Large intestine (tissue), 3 donors: ENCODE measurements around the gene MLLT6. TPM values are rescaled to one million over a fixed set of nuclear protein-coding genes. Genes with fewer than 3 reads are reported as not detected.

Experiments used
- DNase-seq, 2 donors: peaks; one replicate each; pipeline versions ENCODE4 v3.0.0 to v3.0.0-alpha.2; 2013
- H3K27ac ChIP-seq: one replicate; pipeline ENCODE4 v1.5.1; 2013; ENCODE audit warnings: low read length
- H3K27me3 ChIP-seq: 2 replicates; pipeline ENCODE4 v1.6.1; 2013; ENCODE audit warnings: low read length; ENCODE audit not compliant: control insufficient read depth, insufficient read depth
- H3K36me3 ChIP-seq: 2 replicates; pipeline ENCODE4 v1.6.1; 2013; ENCODE audit warnings: low read length; ENCODE audit not compliant: control insufficient read depth, insufficient read depth
- H3K4me1 ChIP-seq: one replicate; pipeline ENCODE4 v1.6.1; 2013; ENCODE audit warnings: low read length; ENCODE audit not compliant: control insufficient read depth, insufficient read depth
- H3K4me3 ChIP-seq: one replicate; pipeline ENCODE4 v1.5.1; 2013; ENCODE audit warnings: low read length
- H3K9me3 ChIP-seq: one replicate; pipeline ENCODE4 v1.6.1; 2013; ENCODE audit warnings: mild to moderate bottlenecking, low read depth, low read length, moderate library complexity; ENCODE audit not compliant: control insufficient read depth
- WGBS: methylation state at CpG from one replicate; pipeline ENCODE4 v1.1.5; 2013; ENCODE audit warnings: low lambda C conversion rate; ENCODE audit not compliant: insufficient coverage; 5-methylcytosine and 5-hydroxymethylcytosine counted together
- polyA plus RNA-seq: library from polyadenylated mRNA; unstranded; fragments of 120-200 nt; gene quantifications from one replicate; pipeline ENCODE4 v1.2.1, GENCODE V29; 2013

Gene MLLT6
- polyA plus RNA-seq, 1 donor, result 98.2 TPM

DNA sequence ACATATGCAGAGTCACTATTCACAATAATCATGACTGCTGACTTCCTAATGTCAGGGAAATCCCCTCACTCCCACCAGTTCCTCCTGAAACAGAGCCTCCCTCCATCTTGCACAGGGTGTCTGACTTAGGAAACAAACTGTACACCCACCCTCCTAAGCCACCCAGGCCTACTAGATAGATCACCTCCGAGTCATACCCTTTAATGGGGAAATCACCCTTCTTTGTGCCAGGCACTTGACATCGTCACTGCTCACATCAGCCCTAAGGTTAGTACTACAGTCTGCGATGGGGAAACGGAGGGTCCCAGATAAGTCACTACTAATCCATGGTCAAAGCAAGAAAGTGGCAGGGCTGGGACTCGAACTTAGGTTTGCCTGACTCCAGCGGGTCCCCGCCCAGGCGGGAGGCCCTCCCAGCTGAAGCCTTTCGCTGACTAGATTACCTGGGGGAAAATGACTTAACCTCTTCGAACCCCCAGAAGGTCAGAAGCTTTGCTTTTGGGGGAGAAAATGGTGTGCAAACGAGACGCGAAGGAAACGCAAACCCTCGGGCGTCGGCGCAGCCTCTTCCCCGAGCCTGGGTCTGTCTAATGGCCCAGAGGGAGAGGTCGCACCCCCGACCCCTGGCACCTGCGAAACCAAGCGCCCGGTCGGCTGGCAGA lies 3.4 kb upstream of the MLLT6 start:
- no peak for DNase-seq

DNA sequence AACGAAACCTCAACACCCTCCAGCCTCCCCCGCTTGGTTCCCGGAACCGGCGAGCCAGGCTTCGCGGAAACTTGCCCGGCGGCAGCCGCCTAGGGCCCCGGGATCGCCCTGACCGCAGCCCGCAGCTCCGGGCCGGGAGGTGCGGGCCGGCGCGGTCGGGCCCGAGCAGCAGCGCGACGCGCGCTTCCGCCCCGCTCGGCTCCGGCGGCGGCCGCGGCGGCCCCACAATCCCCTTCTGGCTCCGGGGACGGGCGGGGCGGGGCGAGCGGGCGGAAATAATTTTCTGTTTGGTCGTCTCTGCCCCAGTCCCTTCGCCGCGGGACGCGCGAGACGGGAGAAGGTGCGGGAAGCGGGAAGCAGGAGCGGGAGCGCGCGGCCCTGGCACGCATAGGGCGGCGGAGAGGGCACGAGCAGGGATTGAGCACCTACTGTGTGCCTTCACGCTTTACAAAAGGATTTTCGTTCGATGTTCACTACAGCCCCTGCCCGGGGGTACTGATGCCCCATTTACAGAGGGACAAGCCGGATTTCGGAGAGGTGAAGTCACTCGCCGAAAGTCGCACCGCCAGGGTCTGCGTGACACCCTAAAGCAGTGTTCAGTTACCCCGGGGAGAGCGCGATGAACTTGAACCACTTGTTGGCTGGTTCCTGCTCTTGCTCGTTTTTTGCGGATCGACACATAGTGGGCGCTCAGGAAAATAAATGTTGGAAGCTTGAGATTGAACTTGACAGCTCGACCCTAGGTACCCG lies 2.7 kb upstream of the MLLT6 start:
- peak overlapping the region; percentile 93 for H3K4me3 ChIP-seq
- no peaks in the 10 kb centered on the region for H3K36me3 ChIP-seq
- no CpG with 5 or more reads among the region's 81 CpGs for WGBS
- H3K27ac ChIP-seq, result peak overlapping the region; percentile 97
- DNase-seq, result peak; percentile 87 to 96
- H3K4me1 ChIP-seq, result peaks cover 27% of the 10 kb centered on the region
- no peaks in the 10 kb centered on the region for H3K27me3 ChIP-seq
- H3K9me3 ChIP-seq, result no peaks in the 10 kb centered on the region

More for the DNA sequence above, 3.4 kb upstream of the MLLT6 start:
- Histone ChIP-seq H3K4me1 (peaks cover 27% of the 10 kb centered on the region), H3K4me3 (peak overlapping the region; percentile 93), H3K27me3 (no peaks in the 10 kb centered on the region), H3K27ac (peak overlapping the region; percentile 97), H3K9me3 (no peaks in the 10 kb centered on the region), H3K36me3 (no peaks in the 10 kb centered on the region)
- WGBS, result no CpG with 5 or more reads among the region's 25 CpGs

DNA sequence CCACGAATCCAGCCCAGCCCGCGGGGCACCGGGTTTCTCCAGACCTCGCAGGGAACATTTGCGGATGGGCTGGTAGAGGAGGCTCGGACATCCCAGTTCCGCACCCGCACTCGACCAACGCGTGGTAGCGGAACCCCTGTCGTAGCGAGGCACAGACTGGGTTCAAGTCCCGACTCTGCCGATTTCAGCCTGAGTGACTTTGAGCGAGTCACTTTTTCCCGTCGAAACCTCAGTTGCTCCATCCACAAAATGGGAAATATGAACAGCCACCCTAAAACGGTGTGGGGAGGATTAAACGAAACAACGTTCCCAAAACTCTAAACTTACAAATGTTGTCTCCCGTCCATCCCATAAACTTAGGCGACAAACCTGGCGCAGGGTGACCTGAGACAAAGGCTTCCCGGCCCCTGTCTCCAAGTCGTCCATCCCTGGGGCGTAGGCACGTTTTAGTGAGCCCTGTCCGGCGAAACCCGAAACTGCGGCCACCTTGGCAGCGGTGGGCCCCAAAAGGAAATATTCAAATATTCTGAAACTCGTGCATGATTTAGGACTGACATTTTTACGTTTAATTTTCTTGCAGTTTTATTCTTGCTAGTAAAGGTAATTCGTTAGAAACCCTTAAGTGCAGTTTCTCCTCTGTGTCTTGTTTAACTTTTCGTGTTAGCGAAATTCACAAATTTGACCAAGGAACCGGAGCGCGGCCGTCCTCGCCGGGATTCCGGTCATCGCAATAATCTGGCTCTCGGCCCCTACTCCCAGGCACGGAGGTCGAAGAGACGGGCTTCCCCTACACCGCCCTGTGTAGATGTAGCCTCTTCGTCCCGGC lies 1.9 kb upstream of the MLLT6 start:
- WGBS, result 0% methylated on average over 2 of the region's 55 CpGs
- H3K4me1 ChIP-seq, result peaks cover 27% of the 10 kb centered on the region

DNA sequence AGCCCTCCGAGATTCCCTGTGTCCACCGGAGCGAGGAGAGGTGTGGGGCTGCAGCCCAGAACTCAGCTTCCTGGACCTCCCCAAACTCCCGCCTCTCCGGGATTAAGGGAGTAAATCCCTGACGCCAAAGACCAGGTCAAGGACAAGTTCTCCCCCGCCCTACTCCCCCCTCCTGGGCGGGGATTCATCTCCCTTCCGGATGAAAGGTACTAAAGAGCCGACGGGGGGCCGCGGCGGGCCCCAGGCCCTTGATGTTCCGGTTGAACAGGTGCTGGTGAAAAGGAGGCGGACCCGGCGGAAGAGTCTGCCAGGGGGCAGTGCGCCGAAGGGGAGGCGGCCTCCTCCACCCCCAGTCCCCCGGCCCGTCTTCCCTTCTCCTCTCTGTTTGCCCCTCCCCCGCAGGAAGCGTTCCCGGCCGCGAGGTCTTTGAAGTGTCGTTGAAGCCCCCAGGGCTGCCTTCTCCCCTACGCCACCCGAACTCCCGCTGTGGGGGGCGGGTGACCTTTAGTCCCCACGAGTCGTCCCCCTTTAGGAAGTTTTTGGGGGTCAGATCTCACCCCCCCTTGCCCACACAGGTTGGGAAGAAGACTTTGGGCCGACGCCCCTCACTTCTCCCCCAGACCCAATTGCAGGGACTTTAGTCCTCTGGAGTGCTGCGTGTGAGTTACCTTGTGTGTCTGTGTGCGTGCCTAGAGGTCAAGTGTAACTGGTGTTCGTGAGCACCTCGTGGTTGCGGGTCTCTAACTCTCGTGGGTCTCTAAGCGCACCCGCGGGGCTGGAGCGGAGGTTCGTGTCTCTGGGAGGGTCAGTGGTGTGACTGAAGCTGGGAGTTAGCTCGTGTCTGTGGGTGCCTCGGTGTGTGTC lies 1.1 kb upstream of the MLLT6 start:
- peak overlapping the region; percentile 93 for H3K4me3 ChIP-seq
- no CpG with 5 or more reads among the region's 50 CpGs for WGBS
- DNase-seq, result peak; percentile 81 to 93
- H3K36me3 ChIP-seq, result peaks cover 10% of the 10 kb centered on the region
- H3K4me1 ChIP-seq, result peaks cover 27% of the 10 kb centered on the region
- H3K27ac ChIP-seq, result peak overlapping the region; percentile 97
- H3K27me3 ChIP-seq, result no peaks in the 10 kb centered on the region
- H3K9me3 ChIP-seq, result no peaks in the 10 kb centered on the region

More for the DNA sequence above, 1.9 kb upstream of the MLLT6 start:
- H3K27me3 ChIP-seq, result no peaks in the 10 kb centered on the region
- no peaks in the 10 kb centered on the region for H3K9me3 ChIP-seq
- peak overlapping the region; percentile 97 for H3K27ac ChIP-seq
- H3K4me3 ChIP-seq, result peak overlapping the region; percentile 93
- no peak for DNase-seq
- peaks cover 7% of the 10 kb centered on the region for H3K36me3 ChIP-seq

DNA sequence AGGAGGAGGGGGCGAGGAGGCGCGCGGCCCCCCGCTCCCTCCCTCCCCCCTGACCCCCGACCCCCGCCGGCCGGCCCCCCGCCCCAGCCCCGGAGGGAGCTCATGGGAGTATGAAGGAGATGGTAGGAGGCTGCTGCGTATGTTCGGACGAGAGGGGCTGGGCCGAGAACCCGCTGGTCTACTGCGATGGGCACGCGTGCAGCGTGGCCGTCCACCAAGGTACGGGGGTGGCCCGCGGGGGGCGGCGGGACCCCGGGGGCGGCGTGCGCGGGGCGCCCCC lies 390 bp downstream of the MLLT6 start:
- Histone ChIP-seq H3K4me3 (peak overlapping the region; percentile 80), H3K36me3 (peaks cover 25% of the 10 kb centered on the region), H3K27ac (peak overlapping the region; percentile 27), H3K9me3 (no peaks in the 10 kb centered on the region), H3K4me1 (peaks cover 21% of the 10 kb centered on the region), H3K27me3 (no peaks in the 10 kb centered on the region)
- WGBS, result no CpG with 5 or more reads among the region's 32 CpGs
- DNase-seq, result no peak

DNA sequence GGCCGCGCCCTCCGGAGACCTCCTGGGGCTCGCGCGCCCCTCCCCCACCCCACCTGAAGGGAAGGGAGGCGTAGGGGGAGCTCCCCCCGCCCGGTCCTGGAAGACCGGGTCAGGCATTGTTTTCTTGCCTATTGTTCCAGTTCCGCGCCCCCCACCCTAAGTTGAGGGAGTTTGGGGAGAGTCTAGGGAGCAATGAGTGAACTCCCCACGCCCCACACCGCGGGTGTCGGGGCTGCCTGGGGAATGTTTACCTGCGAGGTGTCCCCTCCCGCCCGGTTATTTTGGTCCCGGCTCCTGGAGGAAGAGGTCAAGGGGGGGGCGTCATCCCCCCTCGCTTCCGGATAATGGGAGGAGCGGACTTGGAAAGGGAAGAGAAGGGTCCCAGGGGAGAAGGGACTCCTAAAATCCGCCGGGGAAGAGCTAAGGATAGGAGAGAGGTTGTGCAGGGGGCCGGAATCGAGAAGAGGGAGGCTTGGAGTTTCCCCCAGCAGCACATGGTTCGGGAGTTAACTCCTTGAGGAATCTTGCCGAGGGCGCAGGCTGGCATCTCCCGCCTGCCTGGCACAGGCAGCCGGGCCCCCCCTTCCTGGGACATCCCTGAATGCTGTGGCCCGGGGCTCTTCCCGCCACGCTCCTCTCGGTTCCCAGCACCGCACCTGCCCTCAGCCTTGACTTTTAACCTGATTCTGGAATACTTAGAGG lies 881 bp downstream of the MLLT6 start:
- H3K27me3 ChIP-seq, result no peaks in the 10 kb centered on the region
- H3K4me1 ChIP-seq, result peaks cover 17% of the 10 kb centered on the region
- peak overlapping the region; percentile 80 for H3K4me3 ChIP-seq
- no CpG with 5 or more reads among the region's 38 CpGs for whole genome bisulfite sequencing
- DNase-seq, result peak in 1 of 2 donors; percentile 56
- H3K27ac ChIP-seq, result peak overlapping the region; percentile 44
- peaks cover 30% of the 10 kb centered on the region for H3K36me3 ChIP-seq
- H3K9me3 ChIP-seq, result no peaks in the 10 kb centered on the region

DNA sequence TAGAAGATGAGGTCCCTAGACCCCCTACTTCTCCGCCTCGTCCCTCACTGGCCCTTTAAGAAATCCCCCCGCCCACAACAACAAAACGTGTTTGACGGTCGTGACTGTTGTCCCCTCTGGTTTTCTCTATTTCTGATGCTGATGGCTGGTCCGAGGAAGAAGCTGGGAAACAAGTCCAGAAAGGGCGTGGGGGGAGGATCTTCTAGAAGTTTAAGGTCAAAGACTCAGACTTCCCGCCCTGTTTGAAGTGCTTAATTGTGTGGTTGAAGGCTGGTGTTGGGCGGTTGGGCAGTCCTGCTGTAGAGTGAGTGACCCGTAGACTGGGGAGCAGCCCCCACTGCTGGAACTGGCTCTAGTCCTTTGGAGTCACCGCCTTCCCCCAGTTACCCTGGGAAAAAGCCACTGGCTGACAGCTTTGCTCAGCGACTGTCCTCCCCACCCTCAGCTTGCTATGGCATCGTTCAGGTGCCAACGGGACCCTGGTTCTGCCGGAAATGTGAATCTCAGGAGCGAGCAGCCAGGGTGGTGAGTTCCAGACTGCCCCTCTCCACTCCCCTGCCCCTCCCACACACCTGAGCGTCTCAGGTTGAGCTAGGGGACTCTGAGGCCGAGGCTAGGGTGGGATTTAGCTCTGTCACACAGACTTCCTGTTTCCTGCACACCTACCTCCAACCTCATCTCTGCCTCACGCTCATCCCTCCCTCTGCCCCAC lies 1.6 kb downstream of the MLLT6 start:
- H3K4me3 ChIP-seq, result peak overlapping the region; percentile 80
- DNase-seq, result peak in 1 of 2 donors; percentile 36
- H3K27me3 ChIP-seq, result no peaks in the 10 kb centered on the region
- peak overlapping the region; percentile 44 for H3K27ac ChIP-seq
- H3K4me1 ChIP-seq, result peaks cover 10% of the 10 kb centered on the region
- peaks cover 35% of the 10 kb centered on the region for H3K36me3 ChIP-seq
- H3K9me3 ChIP-seq, result no peaks in the 10 kb centered on the region
- WGBS, result 20% methylated on average over 1 of the region's 20 CpGs

DNA sequence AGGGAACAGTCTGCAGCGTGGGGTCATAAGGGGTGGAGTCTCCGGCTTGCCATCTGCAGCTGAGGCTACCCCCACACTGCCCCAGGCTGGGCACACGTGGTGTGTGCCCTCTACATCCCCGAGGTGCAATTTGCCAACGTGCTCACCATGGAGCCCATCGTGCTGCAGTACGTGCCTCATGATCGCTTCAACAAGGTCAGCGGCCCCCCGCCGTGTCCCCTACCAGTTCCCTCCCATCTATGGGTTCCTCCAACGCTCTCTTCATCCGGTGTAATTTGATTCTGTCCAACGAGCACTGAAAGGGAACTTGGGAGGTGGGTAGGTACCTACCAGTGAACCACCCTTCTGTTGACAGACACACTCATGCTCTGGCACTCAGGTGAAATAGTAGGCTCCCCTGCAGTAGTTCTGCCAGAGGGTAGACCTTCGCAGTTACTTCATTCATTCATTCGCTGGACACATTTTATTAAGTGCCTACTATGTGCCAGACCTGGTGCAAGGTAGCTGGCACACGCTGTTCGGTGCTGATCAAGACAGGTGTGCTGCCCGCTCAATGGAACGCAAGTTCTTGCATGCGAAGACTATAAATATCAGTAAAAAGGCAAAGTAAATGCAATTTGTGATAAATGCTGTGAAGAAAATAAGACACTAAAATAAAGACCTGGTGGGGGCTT lies 2.7 kb downstream of the MLLT6 start:
- H3K4me3 ChIP-seq, result no peak overlapping the region
- H3K36me3 ChIP-seq, result peaks cover 47% of the 10 kb centered on the region
- 100% methylated on average over 3 of the region's 21 CpGs for WGBS

More for the DNA sequence above, 2.7 kb downstream of the MLLT6 start:
- H3K27ac ChIP-seq, result no peak overlapping the region
- no peaks in the 10 kb centered on the region for H3K27me3 ChIP-seq
- no peaks in the 10 kb centered on the region for H3K9me3 ChIP-seq
- DNase-seq, result no peak
- H3K4me1 ChIP-seq, result peaks cover 9% of the 10 kb centered on the region
